GM12892 (cell line): Measurements from ENCODE around the gene CHKA.

ENCODE experiments used
- POLR2A ChIP-seq: IDR thresholded peaks from 2 replicates; pipeline ENCODE4 v1.6.1; 2011; ENCODE audit warnings: low read depth, low read length, control low read depth
- POLR2AphosphoS5 ChIP-seq: IDR thresholded peaks from 2 replicates; pipeline ENCODE4 v1.6.1; 2011; ENCODE audit warnings: low read depth, low read length, control low read depth

DNA sequence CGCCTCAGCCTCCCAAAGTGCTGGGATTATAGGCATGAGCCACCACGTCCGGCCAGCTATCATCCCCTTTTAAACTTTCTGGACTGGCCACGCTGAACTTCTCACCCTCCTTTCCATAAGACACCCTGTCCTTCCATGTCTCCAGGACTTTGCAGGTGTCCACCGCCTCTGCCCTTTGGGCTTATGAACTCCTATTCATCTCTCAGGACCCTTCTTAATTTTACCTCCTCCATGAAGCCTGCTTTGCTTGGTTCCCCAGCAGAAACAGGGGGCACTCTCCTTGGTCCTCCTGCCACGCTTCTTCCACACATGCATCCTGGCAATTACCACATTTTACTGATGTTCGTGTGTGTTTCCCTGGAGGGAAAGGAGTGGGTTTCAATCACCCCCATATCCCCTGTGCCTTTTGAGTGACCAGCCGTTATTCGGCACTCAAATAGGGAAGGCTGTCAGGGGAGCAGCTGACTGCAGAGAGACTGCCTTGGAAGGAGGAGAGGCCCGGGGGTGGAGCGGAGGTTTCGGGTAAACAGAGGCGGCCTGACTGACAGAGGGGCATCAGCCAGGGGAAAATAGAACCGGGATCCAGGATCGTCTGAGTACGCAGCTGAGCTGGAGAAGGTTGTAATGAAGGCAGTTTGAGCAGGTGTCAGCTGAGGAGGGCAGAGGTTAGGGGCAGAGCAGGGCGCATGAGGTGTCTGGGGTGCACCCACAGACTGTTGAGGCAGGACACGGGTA, 27.1 kb upstream of the CHKA start:
- TF ChIP-seq POLR2A (no peak), POLR2AphosphoS5 (no peak)
